Kidney (tissue), 14 donors: ENCODE measurements around the gene MRPL23. TPM values are rescaled to one million over a fixed set of nuclear protein-coding genes. Genes with fewer than 3 reads are reported as not detected.

Experiments
- DNase-seq, 5 donors: peaks; one replicate each; pipeline ENCODE4 v3.0.0-alpha.2; 2013 to 2020
- FAIRE-seq: peaks from 2 replicates; lab custom pipeline; 2012; peaks lifted over from hg19 to GRCh38; lab: Jason Lieb, UNC
- H3K27ac ChIP-seq, 2 donors: one replicate each; pipeline ENCODE4 v1.7.0; 2013; ENCODE audit warnings: low read depth in 2 of 2, low read length in 2 of 2, inconsistent platforms in 1 of 2
- H3K27me3 ChIP-seq: one replicate; pipeline ENCODE4 v1.7.1; 2013; ENCODE audit warnings: low read length, inconsistent platforms; ENCODE audit not compliant: control insufficient read depth, insufficient read depth
- H3K36me3 ChIP-seq, 3 donors: one replicate each; pipeline versions ENCODE4 v1.7.0 to v1.7.1; 2013; ENCODE audit warnings: low read length in 3 of 3, control low read depth in 1 of 3, inconsistent platforms in 1 of 3; ENCODE audit not compliant: insufficient read depth in 3 of 3, control insufficient read depth in 2 of 3
- H3K4me1 ChIP-seq, 3 donors: one replicate each; pipeline versions ENCODE4 v1.7.0 to v1.7.1; 2013; ENCODE audit warnings: low read length in 3 of 3, inconsistent platforms in 1 of 3, low read depth in 1 of 3; ENCODE audit not compliant: control insufficient read depth in 2 of 3, insufficient read depth in 2 of 3
- H3K4me3 ChIP-seq, 3 donors: one replicate each; pipeline versions ENCODE4 v1.7.0 to v1.8.1; 2013; ENCODE audit warnings: low read length in 3 of 3, control low read depth in 1 of 3, inconsistent platforms in 1 of 3
- H3K9ac ChIP-seq, 3 donors: one replicate each; pipeline versions ENCODE4 v1.7.0 to v1.7.1; 2013; ENCODE audit warnings: low read length in 3 of 3, control low read depth in 1 of 3, inconsistent platforms in 1 of 3
- H3K9me3 ChIP-seq, 3 donors: one replicate each; pipeline versions ENCODE4 v1.7.0 to v1.7.1; 2013; ENCODE audit warnings: low read length in 3 of 3, control low read depth in 1 of 3, inconsistent platforms in 1 of 3; ENCODE audit not compliant: control insufficient read depth in 2 of 3, insufficient read depth in 1 of 3
- intact Hi-C: fragments of 100-400 bp; cut with DNase I; formaldehyde crosslinking; loops from one replicate; pipeline ENCODE4 v1.11.1; 2022
- polyA plus RNA-seq: library from polyadenylated mRNA; stranded (reverse); fragments of 350-450 nt; fragmentation: Illumina TruSeq; extraction: RNeasy Lipid Tissue Mini Kit (QIAGEN cat#74804); gene quantifications from one replicate; pipeline ENCODE4 v1.2.3, GENCODE V29; 2014; ENCODE audit warnings: low read depth, low replicate concordance; ENCODE audit not compliant: insufficient read depth
- total RNA-seq: library from RNA; stranded (reverse); fragmentation: NEBNext Ultra II Directional; extraction: Animal tissue kit (Norgen Biotek cat#: 25700); gene quantifications from one replicate; pipeline ENCODE4 v1.2.1, GENCODE V29; 2021
- TF ChIP-seq, protein P1 (sequence below): IDR thresholded peaks from 3 replicates; pipeline ENCODE4 v1.5.1; 2012; ENCODE audit warnings: mild to moderate bottlenecking, moderate library complexity, borderline replicate concordance; ENCODE audit not compliant: insufficient read depth; ENCODE audit errors: extremely low read depth
- donor health status: control.
- donor health status: control.
- donor health status: control.
- donor health status: control.
- donor health status: control.
- donor health status: DM: yes; HTN: yes; CAD: no.
- donor health status: Normal renal cell carcinoma (clear cell type).

The MRPL23 gene
- total and polyA plus RNA-seq, 2 donors from 2014 or later: 45.9 to 183 TPM

DNA sequence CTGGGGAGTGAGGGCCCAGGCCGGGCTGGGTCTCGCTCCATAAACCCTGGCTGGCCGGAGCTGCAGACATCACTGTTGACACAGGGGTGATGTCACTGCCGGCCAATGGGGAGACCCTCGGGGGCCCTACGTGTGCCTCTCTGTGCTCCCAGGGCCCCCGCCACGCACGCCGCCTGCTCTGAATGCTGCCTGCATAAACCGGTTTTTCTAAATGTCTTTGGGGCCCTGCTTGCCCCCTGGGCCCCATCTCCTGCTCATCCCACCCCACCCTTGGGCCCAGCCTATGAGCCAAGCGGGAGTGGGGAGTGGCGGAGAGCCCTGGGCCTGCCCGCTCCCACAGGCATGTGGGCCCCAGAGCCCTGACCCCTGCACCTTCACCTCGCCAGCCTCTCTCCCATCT lies 42.8 kb downstream of the MRPL23 start:
- Histone ChIP-seq H3K27ac (no peak overlapping the region), H3K4me3 (no peak overlapping the region), H3K9ac (no peak overlapping the region), H3K36me3 (no peaks in the 10 kb centered on the region), H3K9me3 (no peaks in the 10 kb centered on the region), H3K4me1 (no peaks in the 10 kb centered on the region), H3K27me3 (no peaks in the 10 kb centered on the region)
- TF ChIP-seq, protein P1, sequence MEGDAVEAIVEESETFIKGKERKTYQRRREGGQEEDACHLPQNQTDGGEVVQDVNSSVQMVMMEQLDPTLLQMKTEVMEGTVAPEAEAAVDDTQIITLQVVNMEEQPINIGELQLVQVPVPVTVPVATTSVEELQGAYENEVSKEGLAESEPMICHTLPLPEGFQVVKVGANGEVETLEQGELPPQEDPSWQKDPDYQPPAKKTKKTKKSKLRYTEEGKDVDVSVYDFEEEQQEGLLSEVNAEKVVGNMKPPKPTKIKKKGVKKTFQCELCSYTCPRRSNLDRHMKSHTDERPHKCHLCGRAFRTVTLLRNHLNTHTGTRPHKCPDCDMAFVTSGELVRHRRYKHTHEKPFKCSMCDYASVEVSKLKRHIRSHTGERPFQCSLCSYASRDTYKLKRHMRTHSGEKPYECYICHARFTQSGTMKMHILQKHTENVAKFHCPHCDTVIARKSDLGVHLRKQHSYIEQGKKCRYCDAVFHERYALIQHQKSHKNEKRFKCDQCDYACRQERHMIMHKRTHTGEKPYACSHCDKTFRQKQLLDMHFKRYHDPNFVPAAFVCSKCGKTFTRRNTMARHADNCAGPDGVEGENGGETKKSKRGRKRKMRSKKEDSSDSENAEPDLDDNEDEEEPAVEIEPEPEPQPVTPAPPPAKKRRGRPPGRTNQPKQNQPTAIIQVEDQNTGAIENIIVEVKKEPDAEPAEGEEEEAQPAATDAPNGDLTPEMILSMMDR: no peak
- no peak for DNase-seq
- intact Hi-C loops: no loop called here
- no peak for FAIRE-seq

DNA sequence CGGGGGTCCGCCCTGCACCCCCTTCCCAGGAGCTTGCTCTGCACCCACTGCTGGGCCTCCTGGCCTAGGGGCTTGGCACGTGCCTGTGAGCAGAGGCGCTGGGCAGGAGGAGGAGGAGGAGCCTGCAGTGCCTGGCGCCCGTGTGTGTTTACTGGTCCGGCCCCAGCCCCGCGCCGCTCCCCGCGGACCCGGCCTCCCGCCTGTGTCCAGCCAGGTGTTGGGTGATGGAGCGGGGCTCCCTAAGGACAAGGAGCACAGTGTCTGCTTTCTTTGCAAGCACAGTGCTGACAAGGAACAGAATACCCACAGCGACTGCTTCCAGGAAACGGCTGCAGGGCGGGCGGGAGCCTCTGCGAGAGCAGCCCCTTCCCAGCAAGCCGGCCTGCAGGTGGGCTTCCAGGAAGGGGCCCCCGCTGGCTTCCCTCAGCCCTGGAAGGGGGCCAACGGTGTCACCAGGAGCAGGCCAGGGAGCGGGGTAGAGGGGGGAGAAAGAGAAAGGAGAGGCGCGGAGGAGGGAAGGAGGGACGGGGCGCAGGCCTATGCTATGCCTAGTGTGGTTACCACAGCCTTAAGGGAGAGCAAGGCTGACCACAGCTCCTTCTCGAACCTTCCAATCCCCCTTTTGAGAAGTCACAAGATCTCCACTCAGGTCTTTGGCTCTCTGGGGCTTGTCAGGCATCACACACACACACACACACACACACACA lies 43.9 kb downstream of the MRPL23 start:
- H3K4me1 ChIP-seq: no peaks in the 10 kb centered on the region
- no peaks in the 10 kb centered on the region for H3K36me3 ChIP-seq
- FAIRE-seq (no peak), DNase-seq (no peak)
- H3K9ac ChIP-seq: no peak overlapping the region
- no peak overlapping the region for H3K27ac ChIP-seq
- no peaks in the 10 kb centered on the region for H3K27me3 ChIP-seq
- no peak overlapping the region for H3K4me3 ChIP-seq
- TF ChIP-seq, protein P1: no peak
- no peaks in the 10 kb centered on the region for H3K9me3 ChIP-seq
- intact Hi-C loops: no loop called here

DNA sequence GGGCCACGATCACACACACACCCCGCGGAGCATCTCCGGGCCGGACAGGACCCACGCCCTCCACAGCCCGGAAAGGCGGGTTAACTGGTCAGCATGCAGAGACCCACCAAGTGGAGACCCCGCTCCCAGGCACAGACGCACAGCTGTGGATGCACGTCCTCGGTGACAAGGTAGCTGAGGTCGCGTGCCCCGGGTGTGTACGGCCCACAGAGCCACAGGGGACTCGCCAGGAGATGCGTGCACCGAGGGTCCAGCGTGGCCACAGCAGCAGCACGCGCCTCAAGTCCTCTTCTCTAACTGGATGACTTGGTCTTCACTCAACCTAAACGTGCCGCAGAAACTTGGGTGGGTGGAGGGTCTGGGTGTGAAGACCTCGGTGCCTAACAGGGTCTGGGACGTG lies 45.0 kb downstream of the MRPL23 start:
- DNase-seq (peak in 2 of 5 donors; percentile 3 to 38), FAIRE-seq (no peak)
- H3K36me3 ChIP-seq: no peaks in the 10 kb centered on the region
- H3K4me1 ChIP-seq: no peaks in the 10 kb centered on the region
- H3K9ac ChIP-seq: no peak overlapping the region
- intact Hi-C loops: no loop called here
- no peaks in the 10 kb centered on the region for H3K9me3 ChIP-seq
- no peak overlapping the region for H3K4me3 ChIP-seq
- TF ChIP-seq, protein P1: no peak
- no peaks in the 10 kb centered on the region for H3K27me3 ChIP-seq
- H3K27ac ChIP-seq: no peak overlapping the region
